ENCODE results near the gene ASPG.

Gene ASPG

GRCh38 chr14:104141621-104142091 lies 56.2 kb downstream of the ASPG start:
- DNase-seq (ENCODE audit: low read depth) = no peak
- no peak for TF ChIP-seq CTCF (IDR thresholded peaks at IDR 0.05; ENCODE audit: insufficient read depth, low read depth, low read length, missing control alignments)
- no peak overlapping the region for H3K4me3 ChIP-seq (ENCODE audit: low read length)

DNA sequence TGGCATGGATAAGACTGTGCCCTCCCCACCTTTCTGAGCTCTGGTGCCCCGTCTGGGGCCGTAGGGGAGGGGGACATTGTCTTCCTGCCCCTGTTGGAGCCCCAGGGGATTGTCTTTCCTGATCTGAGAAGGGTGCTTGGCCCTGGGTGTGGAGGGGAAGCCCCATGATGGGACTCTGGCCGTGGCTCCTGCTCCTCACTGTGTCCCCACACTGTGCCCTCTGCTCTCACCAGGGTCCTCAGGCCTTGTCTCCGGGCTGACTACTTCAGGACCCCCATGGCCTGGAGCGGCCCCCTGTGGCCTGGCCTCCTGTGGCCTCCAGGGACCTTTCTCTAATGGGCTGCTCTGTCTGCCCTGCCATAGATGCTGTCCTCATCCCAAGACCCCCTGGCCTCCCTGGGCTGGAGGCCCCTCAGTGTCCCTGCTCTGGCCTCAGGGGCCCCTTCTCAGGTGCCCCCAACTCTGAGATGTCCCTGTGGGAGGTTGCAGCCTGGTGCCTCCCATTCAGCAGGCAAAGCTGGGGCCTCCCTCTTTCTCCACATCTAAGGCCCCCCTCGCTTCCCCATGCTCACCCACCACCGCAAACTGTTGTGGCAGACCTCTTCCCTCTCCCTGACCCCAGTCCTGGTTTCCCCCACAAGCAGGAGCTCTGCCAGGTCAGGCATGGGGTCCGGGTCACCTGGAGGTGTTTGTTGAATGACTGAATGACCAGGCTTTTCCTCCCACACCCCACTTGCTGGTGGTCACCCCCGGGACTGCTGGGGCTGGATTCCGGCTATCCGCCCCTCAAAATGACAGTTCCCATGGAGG lies 56.8 kb downstream of the ASPG start:
- TF ChIP-seq CTCF (IDR thresholded peaks at IDR 0.05; ENCODE audit: insufficient read depth, low read depth, low read length, missing control alignments) = no peak
- DNase-seq (ENCODE audit: low read depth) = no peak
- no peak overlapping the region for H3K4me3 ChIP-seq (ENCODE audit: low read length)

GRCh38 chr14:104142946-104143470 lies 57.5 kb downstream of the ASPG start:
- no peak overlapping the region for H3K4me3 ChIP-seq (ENCODE audit: low read length)
- no peak for TF ChIP-seq CTCF (IDR thresholded peaks at IDR 0.05; ENCODE audit: insufficient read depth, low read depth, low read length, missing control alignments)
- DNase-seq (ENCODE audit: low read depth) = no peak

DNA sequence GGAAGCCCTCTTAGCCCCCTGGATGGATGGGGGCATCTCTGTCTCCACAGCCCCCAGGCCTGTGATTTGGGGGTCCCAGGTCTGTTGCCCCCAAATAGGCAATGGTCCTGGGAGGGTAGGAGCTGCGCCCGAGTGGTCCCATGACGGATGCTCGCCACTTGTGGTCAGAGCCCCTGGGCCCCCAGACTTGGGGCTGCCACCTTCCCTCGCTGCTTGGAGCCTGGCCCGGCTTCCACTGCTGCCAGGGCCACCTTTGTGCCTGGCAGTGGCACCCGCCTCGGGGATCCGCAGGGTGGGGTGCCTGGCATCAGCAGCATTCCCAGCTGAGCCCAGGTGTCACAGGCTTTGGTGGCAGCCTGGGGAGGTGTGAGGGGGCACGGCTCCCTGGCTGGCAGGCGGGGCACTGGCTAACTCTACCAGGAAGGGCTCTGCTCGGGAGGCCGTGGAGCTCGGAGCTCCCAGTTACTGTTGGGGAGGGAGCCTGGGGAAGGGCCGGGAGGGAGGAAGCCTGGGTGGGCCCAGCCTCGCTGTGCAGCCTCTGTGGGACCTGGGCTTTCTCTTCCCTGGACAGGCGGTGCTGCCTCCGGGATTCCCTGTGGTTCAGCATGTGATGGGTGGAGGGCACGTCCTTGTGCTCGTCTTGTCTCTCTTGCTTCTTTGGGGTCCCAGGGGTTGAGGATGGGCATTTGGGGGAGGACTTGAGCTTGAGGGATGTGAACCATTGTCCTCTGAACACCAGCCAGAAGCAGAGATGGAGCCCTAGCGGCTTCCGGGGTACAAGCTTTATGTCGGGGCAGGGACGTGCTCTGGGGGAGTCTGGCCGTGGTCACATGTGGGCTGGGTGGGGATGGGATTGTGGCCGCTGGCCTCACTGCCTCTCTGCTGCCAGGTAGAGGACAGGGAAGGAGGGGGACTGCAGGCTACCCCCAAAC lies 58.3 kb downstream of the ASPG start:
- no peak for TF ChIP-seq CTCF (IDR thresholded peaks at IDR 0.05; ENCODE audit: insufficient read depth, low read depth, low read length, missing control alignments)
- no peak overlapping the region for H3K4me3 ChIP-seq (ENCODE audit: low read length)
- no peak for DNase-seq (ENCODE audit: low read depth)

- TF ChIP-seq CTCF (IDR thresholded peaks at IDR 0.05; ENCODE audit: insufficient read depth, low read depth, low read length, missing control alignments) = no peak
- no peak overlapping the region for H3K4me3 ChIP-seq (ENCODE audit: low read length)
- DNase-seq (ENCODE audit: low read depth) = no peak
Measured at GRCh38 chr14:104144453-104144790, 58.9 kb downstream of the ASPG start.

DNA sequence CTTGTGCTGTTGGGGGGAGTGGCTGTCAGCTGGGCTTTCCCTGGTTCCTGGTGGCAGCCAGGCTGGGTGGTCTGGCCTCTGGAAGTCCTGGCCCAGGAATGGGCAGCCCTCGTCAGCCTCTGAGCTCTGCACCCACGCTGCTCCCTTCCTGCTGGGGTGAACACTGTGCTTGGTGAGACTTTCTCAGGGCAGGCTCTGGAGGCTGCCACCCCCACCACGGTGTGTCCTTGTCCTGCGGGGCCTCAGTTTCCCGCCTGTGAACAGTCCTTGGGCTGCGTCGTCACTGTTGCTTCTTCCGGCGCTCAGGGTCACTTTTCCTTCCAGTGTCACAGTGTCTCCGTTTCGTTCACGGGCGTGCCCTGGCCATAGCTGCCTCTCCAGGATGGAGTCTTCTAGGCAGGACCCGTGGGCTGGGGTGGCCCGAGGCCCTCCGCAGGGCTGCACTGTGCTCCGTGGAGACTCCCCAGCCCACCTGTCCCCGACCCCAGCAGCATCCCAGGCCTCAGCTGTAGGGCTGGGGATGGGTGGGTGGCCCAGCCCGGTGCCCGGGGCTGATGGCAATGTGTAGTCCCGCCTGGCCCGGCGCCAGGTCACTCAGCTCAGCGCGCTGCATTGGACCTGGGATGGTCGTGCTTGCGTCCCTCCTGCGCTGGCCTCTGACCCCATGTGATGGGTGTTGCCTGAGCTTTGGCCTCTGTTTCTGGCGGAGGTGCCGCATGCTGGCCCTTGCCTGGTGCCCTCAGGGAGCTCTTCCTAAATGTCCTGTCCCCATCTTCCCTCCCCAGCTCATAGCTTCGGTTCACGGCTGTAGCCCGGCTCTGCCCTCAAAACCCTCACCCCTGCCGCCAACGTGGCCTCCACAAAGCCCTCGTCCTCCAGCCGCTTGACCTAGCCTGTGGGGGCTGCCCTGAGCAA lies 59.7 kb downstream of the ASPG start:
- no peak overlapping the region for H3K4me3 ChIP-seq (ENCODE audit: low read length)
- DNase-seq (ENCODE audit: low read depth) = no peak
- no peak for TF ChIP-seq CTCF (IDR thresholded peaks at IDR 0.05; ENCODE audit: insufficient read depth, low read depth, low read length, missing control alignments)

All from epithelial cell of esophagus (primary cell).